ENCODE results near the gene ADH4. TPM values are rescaled to one million over a fixed set of nuclear protein-coding genes. Genes with fewer than 3 reads are reported as not detected.

ADH4 gene
- total RNA-seq, 2 experiments from 2014 or later = not detected

GRCh38 chr4:99154658-99155342 lies 10.7 kb upstream of the ADH4 start:
- Histone ChIP-seq H2AFZ (ENCODE audit: low read length) (no peak overlapping the region), H3K79me2 (ENCODE audit: insufficient read depth, low read depth, low read length) (no peaks in the 10 kb centered on the region), H3K4me2 (ENCODE audit: low read length) (no peak overlapping the region), H3K9me2 (ENCODE audit: insufficient read depth, low read length) (no peaks in the 10 kb centered on the region), H3K27ac (ENCODE audit: low read depth, low read length, poor library complexity, severe bottlenecking) (no peak overlapping the region), H3K4me3 (ENCODE audit: low read depth, low read length, poor library complexity, severe bottlenecking) (no peak overlapping the region), H3K36me3 (ENCODE audit: insufficient read depth, low read length) (no peaks in the 10 kb centered on the region), H4K20me1 (ENCODE audit: insufficient read depth, low read length) (no peaks in the 10 kb centered on the region), H3K9me3 (ENCODE audit: low read length) (peaks cover 9% of the 10 kb centered on the region; the same call in 1 of the 2 replicates), H3K4me1 (ENCODE audit: insufficient read depth, low read length, poor library complexity, severe bottlenecking) (no peaks in the 10 kb centered on the region)
- TF ChIP-seq EZH2phosphoT487 (IDR thresholded peaks at IDR 0.05; ENCODE audit: borderline replicate concordance, low read depth, low read length) = no peak
- no peak for TF ChIP-seq CTCF (conservative IDR thresholded peaks at IDR 0.05; ENCODE audit: low read length)
- DNase-seq (ENCODE audit: low spot score) = no peak
- CTCF ChIA-PET (ENCODE audit: unreplicated experiment) = no interaction called here
- intact Hi-C loops (cut with micrococcal nuclease; ENCODE audit: unreplicated experiment) = no loop called here
- no TSS peak for BruUV-seq (replicated peaks)
- POLR2A ChIA-PET = no interaction called here

- H3K36me3 ChIP-seq (ENCODE audit: insufficient read depth, low read length) = no peaks in the 10 kb centered on the region
- no peaks in the 10 kb centered on the region for H3K4me1 ChIP-seq (ENCODE audit: insufficient read depth, low read length, poor library complexity, severe bottlenecking)
- ChIA-PET POLR2A (interaction anchor here (1.2 kb wide), 1 partner anchor 9 kb away, joined by 3 read pairs; no protein-coding TSS in a partner anchor), CTCF (ENCODE audit: unreplicated experiment) (no interaction called here)
- intact Hi-C loops (cut with micrococcal nuclease; ENCODE audit: unreplicated experiment) = no loop called here
- no peak overlapping the region for H3K4me3 ChIP-seq (ENCODE audit: low read depth, low read length, poor library complexity, severe bottlenecking)
- H3K9me2 ChIP-seq (ENCODE audit: insufficient read depth, low read length) = no peaks in the 10 kb centered on the region
- no peak overlapping the region for H3K4me2 ChIP-seq (ENCODE audit: low read length)
- no peaks in the 10 kb centered on the region for H4K20me1 ChIP-seq (ENCODE audit: insufficient read depth, low read length)
- peaks cover 9% of the 10 kb centered on the region; the same call in 1 of the 2 replicates for H3K9me3 ChIP-seq (ENCODE audit: low read length)
- TF ChIP-seq CTCF (conservative IDR thresholded peaks at IDR 0.05; ENCODE audit: low read length) (no peak), EZH2phosphoT487 (IDR thresholded peaks at IDR 0.05; ENCODE audit: borderline replicate concordance, low read depth, low read length) (no peak)
- BruUV-seq (replicated peaks) = no TSS peak
- H3K27ac ChIP-seq (ENCODE audit: low read depth, low read length, poor library complexity, severe bottlenecking) = no peak overlapping the region
- no peak overlapping the region for H2AFZ ChIP-seq (ENCODE audit: low read length)
- no peaks in the 10 kb centered on the region for H3K79me2 ChIP-seq (ENCODE audit: insufficient read depth, low read depth, low read length)
- no peak for DNase-seq (ENCODE audit: low spot score)
Measured at GRCh38 chr4:99151995-99152394, 7.9 kb upstream of the ADH4 start.

GRCh38 chr4:99151452-99151851 lies 7.4 kb upstream of the ADH4 start:
- H2AFZ ChIP-seq (ENCODE audit: low read length) = no peak overlapping the region
- TF ChIP-seq EZH2phosphoT487 (IDR thresholded peaks at IDR 0.05; ENCODE audit: borderline replicate concordance, low read depth, low read length) = no peak
- TF ChIP-seq CTCF (conservative IDR thresholded peaks at IDR 0.05; ENCODE audit: low read length) = no peak
- DNase-seq (ENCODE audit: low spot score) = no peak
- H3K4me1 ChIP-seq (ENCODE audit: insufficient read depth, low read length, poor library complexity, severe bottlenecking) = no peaks in the 10 kb centered on the region
- no peak overlapping the region for H3K27ac ChIP-seq (ENCODE audit: low read depth, low read length, poor library complexity, severe bottlenecking)
- ChIA-PET POLR2A (interaction anchor here (1.2 kb wide), 1 partner anchor 9 kb away, joined by 3 read pairs; no protein-coding TSS in a partner anchor), CTCF (ENCODE audit: unreplicated experiment) (no interaction called here)
- no peak overlapping the region for H3K4me3 ChIP-seq (ENCODE audit: low read depth, low read length, poor library complexity, severe bottlenecking)
- no peaks in the 10 kb centered on the region for H3K9me2 ChIP-seq (ENCODE audit: insufficient read depth, low read length)
- intact Hi-C loops (cut with micrococcal nuclease; ENCODE audit: unreplicated experiment) = no loop called here
- H4K20me1 ChIP-seq (ENCODE audit: insufficient read depth, low read length) = no peaks in the 10 kb centered on the region
- no TSS peak for BruUV-seq (replicated peaks)
- no peaks in the 10 kb centered on the region for H3K79me2 ChIP-seq (ENCODE audit: insufficient read depth, low read depth, low read length)
- peaks cover 9% of the 10 kb centered on the region; the same call in 1 of the 2 replicates for H3K9me3 ChIP-seq (ENCODE audit: low read length)
- no peaks in the 10 kb centered on the region for H3K36me3 ChIP-seq (ENCODE audit: insufficient read depth, low read length)
- no peak overlapping the region for H3K4me2 ChIP-seq (ENCODE audit: low read length)
